Measurements from ENCODE around the gene MRPL24. TPM values are rescaled to one million over a fixed set of nuclear protein-coding genes. Genes with fewer than 3 reads are reported as not detected.

The MRPL24 gene
- total and polyA plus RNA-seq, 10 of the 15 experiments (the other 5 are each of a cell fraction or from before 2014, with no cell fraction given) = 87.4 to 269 (median 134) TPM

- no peak for TF ChIP-seq RCOR1 (conservative IDR thresholded peaks at IDR 0.05; ENCODE audit: low read depth, low read length)
- TF ChIP-seq NR2C2 (IDR thresholded peaks at IDR 0.05; ENCODE audit: borderline replicate concordance, control insufficient read depth, insufficient read length, low read depth) = no peak
- no peak for TF ChIP-seq TCF3 (IDR thresholded peaks at IDR 0.05; ENCODE audit: borderline replicate concordance, insufficient read depth, low read depth, low read length)
- TF ChIP-seq IRF5 (IDR thresholded peaks at IDR 0.05; ENCODE audit: borderline replicate concordance) = no peak
- TF ChIP-seq SUZ12 (IDR thresholded peaks at IDR 0.05; ENCODE audit: unreplicated experiment) = no peak
- no peak for TF ChIP-seq CEBPZ (IDR thresholded peaks at IDR 0.05; ENCODE audit: low read depth, low read length)
- peak; percentile 52 for TF ChIP-seq USF2 (IDR thresholded peaks at IDR 0.05; ENCODE audit: borderline replicate concordance, low read depth, low read length)
- no peak for TF ChIP-seq PML (IDR thresholded peaks at IDR 0.05; ENCODE audit: low read length)
- TF ChIP-seq GATAD2B (conservative IDR thresholded peaks at IDR 0.05; ENCODE audit: low read depth) = no peak
- no peak for TF ChIP-seq BCL11A (IDR thresholded peaks at IDR 0.05; ENCODE audit: low read depth, low read length)
- TF ChIP-seq POLR2AphosphoS5 (IDR thresholded peaks at IDR 0.05; ENCODE audit: low read length) = peak; percentile 73
- no peak; the same call in 1 of the 2 replicates for TF ChIP-seq SPI1 (IDR thresholded peaks at IDR 0.05; ENCODE audit: borderline replicate concordance, insufficient read depth, low read depth, low read length)
- TF ChIP-seq NFIC (IDR thresholded peaks at IDR 0.05; ENCODE audit: low read depth, low read length) = no peak
- no peak for TF ChIP-seq SKIL (IDR thresholded peaks at IDR 0.05; ENCODE audit: low read depth, poor library complexity, severe bottlenecking)
- TF ChIP-seq STAT3 (IDR thresholded peaks at IDR 0.05; ENCODE audit: low read depth, low read length) = no peak
- TF ChIP-seq CREM (IDR thresholded peaks at IDR 0.05; ENCODE audit: low read depth) = 0 out of 2 replicates have a peak, but pooled peaks have one; percentile 8
- no peak for TF ChIP-seq PAX5 (IDR thresholded peaks at IDR 0.05; ENCODE audit: borderline replicate concordance, low read depth, low read length)
- TF ChIP-seq POLR2A (IDR thresholded peaks at IDR 0.05; ENCODE audit: low read depth, low read length) = peak; percentile 10; the same call in 1 of the 2 replicates
- TF ChIP-seq IRF3 (IDR thresholded peaks at IDR 0.05) = no peak
- TF ChIP-seq RAD21 (IDR thresholded peaks at IDR 0.05; ENCODE audit: insufficient read depth, low read depth, low read length) = no peak
- TF ChIP-seq EED (IDR thresholded peaks at IDR 0.05; ENCODE audit: low read depth) = peak; percentile 63
- no peak for TF ChIP-seq ZNF384 (IDR thresholded peaks at IDR 0.05; ENCODE audit: borderline replicate concordance, low read depth, low read length)
Observed at GRCh38 chr1:156748670-156749418, 8.0 kb upstream of the MRPL24 start (continued).
